NCI-H2227 treated with DMSO at 0.1 percent for 48 hours (cell line): ENCODE measurements around the gene CEP192.
"Not testable (repeated sequence)": the region's sequence is repeated elsewhere in the genome, so short reads cannot be mapped to it uniquely, and the experiment has no call there.

Experiments used
- DNase-seq: peaks from one replicate; lab custom pipeline; 2025; lab: John Stamatoyannopoulos, UW

Gene CEP192

DNA sequence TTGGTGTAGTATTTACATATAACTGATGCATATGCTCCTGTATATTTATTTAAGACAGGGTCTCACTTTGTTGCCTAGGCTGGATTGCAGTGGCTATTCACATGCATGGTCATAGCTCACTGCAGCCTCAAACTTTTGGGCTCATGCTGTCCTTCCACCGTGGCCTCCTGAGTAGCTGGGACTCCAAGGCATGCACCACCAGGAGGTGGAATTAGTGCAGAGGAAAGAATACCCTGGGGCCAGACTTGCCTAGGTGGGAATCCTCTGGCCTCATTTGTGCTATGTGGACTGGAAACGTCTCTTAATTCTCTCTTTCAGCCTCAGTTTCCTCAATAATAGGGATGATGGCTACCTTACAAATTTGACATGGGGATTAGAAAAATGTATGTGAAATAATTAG is 2.3 kb downstream of the CEP192 start:
- no peak for DNase-seq

DNA sequence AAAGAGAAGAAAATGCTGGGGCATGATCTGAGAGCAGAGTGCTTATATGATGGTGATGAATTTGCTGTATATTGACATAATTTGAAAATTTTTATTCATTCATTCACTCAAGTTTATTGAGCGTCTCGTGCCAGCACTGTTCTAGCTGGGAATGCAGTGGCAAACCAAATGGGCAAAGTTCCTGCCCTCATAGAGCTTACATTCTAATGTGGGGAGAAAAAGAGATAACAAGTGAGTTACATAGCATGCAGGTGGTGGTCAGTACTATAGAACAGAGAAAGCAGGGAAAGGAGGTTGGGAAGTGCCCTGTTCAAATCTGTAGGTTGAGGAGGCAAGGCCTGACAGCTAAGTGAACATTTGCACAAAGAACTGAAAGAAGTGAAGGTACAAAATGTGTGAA is 4.3 kb downstream of the CEP192 start:
- DNase-seq: no peak

DNA sequence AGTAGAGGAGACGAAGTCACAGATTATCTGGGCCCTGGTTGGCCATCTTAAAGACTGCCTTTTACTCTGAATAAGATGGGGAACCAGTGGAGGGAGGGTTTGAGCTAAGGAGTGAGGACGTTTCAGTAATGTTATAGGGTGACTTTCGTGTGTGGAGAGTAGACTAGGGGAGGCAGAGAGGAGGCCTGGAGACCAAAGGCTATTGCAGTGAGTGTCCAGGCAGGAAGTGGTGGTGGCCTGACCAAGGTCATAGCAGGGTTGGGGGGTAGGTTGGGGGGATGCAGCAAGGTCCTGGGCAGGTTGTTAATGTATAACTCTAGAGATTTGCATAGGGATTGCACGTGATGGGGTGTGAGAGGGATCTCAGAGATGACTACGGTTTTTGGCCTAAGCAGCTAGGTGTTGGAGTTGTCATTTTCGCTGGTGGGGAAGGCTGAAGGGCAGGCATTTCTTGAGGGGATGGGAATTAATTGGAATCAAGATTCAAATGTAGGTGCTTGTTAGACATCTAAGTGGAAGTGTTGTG is 4.9 kb downstream of the CEP192 start:
- no peak for DNase-seq

DNA sequence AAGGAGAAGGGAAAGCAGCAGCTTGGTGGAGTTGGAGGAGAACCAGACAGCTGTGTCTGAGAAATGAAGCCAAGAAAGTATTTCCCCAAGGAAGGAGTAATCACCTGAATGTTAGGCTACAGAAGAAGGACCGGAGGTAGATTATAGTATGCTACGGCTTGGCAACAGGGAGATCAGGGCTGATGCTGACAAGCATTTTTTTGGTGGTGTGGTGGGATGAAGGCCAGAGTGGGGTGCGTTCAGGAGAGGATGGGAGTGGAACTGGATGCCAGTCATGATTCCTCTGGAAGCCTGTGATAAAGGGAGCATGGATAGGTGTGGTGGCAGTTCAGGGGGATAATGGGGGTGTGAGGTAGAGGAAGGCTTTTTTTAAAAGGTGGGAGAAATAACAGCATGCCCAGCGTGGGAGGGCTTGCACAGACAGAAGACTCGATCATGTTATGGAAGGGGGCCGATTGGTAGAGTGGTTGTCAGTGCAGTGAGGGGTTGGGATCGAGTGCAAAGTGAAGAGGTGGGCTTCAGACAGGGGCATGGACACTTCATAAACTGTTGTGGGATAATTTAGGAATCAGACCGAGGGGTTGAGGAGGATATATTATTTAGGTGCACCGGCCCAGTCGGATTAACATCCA is 5.6 kb downstream of the CEP192 start:
- DNase-seq: no peak

DNA sequence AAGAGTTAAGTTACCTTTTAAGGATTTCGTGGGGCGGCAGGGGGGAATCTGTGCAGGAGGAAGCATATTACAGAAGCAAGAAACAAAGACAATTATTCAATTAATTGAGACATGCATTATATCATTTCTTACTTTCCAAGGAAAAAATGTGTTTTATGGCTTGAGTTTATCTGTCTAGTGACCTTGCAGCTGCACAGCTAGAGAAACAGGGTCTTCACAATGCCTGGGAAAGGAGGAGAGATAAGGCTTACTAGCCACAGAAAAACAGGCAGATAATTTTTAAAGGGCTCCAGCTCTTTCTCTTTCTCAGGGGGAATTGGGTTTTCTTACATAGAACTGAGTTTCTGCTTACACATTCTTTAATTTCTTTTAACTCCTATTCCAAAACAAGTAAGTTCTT is 6.2 kb downstream of the CEP192 start:
- DNase-seq: not testable (repeated sequence)

DNA sequence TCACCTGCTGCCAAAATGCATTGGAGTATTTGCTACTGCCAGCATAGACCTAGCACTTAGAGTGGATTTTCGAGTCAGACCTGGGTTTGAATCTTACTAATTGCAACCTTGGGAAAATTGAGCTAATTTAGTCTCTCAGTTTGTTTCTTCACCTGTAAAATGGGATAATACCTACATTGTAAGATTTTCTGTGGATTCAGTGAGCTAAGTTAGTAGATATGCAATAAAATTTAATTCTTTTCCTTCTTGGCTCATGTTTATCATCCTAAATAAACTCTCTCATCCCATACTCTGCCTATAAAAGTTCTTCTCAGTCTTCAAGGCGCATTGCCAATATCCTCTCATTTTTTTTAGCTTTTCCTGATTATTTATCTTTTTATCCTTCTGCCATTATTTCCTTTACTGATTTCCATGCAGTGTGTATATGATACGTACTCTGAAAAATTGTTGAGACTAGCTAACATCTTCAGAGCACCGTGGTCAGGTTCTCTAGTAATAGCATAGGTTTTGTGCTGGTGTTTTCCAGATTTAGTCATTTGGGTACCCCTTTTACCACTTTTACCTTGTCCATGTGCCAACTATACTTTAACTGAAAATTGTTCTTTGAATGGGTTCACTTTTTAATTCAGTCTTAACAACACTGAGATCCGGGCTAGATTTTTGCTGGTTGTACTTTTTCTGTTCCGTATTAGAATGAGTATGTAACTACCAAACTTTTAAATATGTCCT is 7.3 kb downstream of the CEP192 start:
- no peak for DNase-seq

DNA sequence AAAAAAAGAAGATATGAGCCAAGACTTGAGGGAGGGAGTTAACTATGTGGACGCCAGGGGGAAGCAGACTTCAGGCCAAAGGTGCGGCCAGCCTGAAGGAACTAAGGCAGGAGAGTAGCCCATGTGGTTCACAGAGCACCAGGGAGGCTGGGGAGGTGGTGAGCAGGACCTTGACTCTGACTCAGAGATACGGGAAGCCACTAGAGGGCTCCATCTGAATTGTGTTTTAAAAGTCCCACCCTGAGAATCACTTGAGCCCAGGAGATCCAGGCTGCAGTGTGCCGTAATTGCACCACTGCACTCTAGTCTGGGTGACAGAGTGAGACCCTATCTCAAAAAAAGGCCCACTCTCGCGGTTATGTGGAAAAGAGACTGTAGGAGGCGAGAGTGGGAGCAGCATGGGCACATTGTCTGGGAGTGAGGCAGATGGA is 12.3 kb downstream of the CEP192 start:
- no peak for DNase-seq

DNA sequence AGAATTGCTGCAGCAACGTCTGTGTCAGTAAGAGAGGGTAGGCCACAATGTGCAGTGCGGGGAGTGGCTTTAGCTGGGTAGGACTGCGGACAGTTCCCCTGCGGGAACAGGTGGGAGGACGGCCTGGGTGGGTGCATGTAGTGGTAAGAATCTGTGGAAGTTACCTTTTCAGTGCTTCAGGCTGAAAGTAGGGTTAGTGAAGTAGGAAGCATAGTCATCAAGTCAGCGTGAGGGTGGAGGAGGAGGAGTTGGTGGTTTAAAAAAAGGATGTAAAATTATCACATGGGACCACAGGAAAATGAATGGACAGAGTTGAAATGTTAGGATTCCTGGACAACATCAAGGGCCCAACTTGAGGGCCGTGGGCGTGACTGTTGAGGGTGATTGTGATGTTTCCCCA is 13.2 kb downstream of the CEP192 start:
- no peak for DNase-seq

DNA sequence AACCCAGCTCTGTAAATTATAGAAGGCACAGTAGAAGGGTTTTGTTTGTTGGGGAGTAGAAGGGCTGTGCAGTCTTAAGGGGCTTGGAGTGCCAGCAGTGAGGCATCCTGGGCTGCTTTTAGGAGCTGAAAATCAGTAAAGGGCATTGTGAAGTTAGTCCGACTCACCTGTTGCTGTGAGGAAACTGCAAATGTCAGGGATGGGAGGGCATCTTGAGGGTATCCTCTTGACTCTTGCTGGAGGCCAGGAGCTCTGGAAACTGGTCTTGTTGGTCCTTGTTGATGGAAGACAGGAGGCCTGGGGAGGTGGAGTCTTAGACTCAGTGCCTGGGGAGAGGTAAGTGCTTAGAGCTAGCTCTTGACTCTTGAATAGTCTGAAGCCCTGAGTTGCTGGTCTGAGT is 14.1 kb downstream of the CEP192 start:
- no peak for DNase-seq

DNA sequence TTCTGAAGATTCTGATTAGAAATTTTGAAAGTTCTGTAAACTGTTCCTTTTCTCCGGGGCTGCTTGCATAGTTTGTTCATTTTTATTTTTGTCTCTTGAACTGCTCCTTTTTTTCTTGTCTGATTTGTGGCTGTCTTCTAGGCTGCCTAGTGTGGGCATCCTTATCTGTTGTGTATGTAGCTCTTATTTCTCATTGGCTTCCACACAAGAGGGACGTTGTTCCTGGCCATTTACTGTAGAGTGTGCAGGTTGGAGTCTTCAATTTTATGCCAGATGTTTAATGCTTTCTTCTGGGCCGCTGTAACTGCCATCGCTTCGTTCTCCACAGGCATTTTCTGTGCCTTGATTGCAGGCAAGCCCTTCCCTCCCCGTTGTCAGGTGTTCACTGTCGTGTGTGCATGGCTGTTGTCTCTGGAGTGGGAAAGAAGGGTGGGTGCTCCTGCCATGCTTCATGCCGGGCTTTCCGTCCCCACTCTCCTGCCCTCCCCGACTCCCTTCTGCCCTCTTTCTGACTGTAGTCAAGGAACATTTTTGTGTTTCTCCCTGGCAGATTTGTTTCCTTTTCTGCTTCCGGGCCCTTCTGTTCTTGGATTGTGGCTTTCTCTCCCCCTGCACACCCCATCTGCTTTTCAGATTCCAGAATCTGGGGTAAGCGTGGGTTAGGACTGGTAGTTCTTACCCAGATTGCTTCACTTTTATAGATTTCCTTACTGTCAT is 15.5 kb downstream of the CEP192 start:
- DNase-seq: no peak

DNA sequence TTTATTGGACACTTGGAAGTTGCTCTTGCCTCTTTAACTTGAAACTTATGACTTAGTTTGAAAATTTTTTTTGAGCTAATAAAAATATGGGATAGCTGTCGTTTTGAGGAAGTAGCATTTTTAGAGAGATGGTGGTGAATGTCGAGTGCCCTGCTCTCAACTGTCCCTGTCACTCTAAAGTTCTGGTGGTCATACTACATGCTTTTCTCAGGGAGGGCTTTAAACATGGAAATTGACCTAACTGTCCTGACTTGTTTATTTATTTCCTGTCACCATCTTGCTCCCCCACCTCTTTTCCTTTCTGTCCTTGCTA is 16.0 kb downstream of the CEP192 start:
- DNase-seq: no peak

DNA sequence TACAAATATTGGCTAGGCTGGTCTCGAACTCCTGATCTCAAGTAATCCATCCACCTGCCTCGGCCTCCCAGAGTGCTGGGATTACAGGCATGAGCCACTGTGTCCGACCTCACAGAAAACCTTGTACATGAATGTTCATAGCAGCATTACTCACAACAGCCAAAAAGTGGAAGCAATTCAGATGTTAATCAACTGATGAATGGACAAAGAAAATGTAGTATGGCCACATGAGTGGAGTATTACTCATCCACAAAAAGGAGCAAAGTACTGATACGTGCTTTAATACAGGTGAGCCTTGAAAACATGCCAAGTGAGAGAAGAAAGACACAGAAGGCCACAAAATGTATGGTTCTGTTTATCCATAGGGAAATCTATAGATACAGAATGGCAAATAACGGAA is 20.6 kb downstream of the CEP192 start:
- no peak for DNase-seq

DNA sequence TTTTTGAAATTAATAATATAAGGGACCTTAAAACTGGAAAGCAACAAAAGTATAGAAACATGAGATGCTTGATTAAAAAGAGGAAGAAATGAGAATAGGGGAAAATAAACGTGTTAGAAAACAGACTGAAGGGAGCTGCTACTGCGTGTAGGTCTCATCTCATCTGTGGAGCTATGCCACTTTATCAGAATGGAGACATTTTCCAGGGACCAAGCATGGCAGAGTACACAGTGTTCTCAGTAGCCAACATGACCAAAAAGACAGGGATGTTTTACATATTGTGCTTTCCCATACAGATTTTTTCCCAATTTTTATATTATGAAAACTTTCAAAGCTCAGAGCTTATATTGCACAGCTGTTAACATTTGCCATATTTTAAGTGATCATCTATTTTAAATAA is 23.1 kb downstream of the CEP192 start:
- no peak for DNase-seq

DNA sequence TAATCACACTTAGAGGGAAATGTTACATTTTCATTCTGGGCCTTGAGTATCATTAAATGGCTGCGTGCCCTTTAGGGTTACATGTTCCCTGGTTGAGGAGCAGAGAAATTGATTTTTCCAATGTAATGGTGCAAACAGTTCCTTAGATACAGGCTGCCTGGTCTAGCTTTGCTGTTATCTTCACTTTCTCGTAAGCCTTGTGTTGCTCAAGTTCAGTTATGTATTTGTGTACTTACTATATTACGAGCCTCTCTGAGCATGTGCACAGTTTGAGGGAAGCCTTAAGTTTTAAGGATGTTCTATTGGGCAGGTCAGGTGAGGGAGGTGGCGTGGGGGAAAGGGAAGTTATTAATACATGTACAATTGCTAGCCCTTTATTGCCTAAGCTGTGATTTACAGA is 23.7 kb downstream of the CEP192 start:
- no peak for DNase-seq

DNA sequence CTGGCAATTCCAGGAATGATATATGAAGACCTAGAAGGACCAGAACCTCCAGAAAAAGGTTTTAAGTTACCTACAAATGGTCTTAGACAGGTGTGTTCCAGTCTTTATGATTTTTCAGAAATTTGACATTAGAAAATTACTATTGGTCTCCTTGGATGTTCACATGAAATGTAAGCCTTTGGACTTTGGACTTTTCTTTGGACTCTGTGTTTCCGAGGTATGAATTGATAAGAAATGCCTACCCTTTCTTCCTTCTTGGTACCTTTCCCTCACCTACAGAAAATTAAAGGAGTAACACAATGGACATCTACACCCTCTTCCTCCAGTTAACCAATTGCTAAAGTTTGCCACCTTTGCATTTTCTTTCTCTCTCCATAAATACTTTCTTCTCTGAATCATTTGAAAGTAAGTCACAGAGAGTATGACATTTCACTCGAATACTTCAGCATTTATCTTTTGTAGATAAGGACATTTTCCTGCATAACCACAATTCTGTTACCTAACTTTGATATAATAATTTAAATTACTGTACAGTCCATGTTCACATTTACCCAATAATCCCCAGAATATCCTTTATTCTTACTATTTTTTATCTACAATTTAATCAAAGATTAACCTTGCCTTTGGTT is 26.2 kb downstream of the CEP192 start:
- DNase-seq: no peak

DNA sequence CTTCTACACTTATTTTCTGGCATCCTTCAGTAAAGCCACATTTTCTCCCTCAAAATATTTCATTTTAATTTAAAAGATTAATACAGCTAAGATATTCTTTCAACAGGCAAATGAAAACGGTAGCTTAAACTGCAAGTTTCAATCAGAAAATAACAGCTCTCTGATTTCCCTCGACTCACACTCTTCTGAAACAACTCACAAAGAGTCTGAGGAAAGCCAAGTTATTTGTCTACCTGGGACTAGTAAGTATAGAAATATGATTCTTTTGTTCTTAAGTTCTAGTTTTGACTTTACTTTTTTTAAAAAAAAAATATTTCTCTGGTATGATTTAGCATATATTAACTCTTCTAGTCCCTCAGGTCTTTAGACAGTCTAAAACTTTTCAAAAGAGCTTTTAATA is 27.2 kb downstream of the CEP192 start:
- DNase-seq: no peak

DNA sequence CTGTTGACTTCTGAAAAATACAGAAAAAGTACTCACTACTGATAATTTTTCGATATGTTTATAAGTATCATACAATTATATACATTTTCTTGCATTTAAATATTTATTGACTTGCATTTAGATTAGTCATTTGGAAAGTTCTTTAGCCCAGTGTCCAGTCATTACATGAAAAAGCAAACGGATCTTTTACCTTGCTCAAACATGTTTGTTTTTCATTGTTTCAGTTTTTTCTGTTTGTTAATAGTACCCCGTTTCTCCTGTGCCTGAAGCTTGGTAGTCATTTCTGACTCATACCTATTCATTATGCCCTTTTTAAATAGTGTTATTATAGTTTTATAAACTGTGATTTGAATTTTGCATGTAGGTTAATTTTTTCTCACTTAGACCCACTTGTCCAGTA is 28.1 kb downstream of the CEP192 start:
- DNase-seq: no peak

DNA sequence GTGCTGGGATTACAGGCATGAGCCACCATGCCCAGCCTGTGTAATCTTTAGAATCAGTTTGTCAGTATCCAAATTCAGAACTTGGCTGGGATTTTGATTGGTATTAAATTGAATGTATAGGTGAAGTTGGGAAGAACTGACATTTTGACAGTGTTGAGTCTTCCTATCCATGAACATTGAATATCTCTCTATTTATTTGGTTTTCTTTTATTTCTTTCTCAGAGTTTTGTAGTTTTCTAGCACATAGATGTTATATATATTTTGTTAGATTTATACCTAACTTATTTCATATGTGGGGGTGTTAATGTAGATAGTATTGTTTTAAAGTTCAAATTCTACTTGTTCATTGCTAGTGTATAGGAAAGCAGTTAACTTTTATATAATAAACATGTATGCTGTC is 31.5 kb downstream of the CEP192 start:
- DNase-seq: no peak

DNA sequence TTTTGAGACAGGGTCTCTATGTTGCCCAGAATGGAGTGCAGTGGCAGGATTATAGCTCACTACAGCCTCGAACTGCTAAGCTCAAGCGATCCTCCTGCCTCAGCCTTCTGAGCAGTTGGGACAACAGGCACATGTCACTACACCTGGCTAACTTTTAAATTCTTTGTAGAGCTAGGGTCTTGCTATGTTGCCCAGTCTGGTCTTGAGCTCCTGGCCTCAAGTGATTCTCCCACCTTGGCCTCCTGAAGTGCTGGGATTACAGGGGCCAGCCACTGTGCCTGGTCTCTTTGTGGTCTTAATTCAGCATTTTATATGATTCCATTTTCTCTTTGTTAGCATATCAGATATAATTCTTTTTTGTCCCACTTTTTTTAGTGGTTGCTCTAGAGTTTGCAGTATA is 34.1 kb downstream of the CEP192 start:
- DNase-seq: no peak

DNA sequence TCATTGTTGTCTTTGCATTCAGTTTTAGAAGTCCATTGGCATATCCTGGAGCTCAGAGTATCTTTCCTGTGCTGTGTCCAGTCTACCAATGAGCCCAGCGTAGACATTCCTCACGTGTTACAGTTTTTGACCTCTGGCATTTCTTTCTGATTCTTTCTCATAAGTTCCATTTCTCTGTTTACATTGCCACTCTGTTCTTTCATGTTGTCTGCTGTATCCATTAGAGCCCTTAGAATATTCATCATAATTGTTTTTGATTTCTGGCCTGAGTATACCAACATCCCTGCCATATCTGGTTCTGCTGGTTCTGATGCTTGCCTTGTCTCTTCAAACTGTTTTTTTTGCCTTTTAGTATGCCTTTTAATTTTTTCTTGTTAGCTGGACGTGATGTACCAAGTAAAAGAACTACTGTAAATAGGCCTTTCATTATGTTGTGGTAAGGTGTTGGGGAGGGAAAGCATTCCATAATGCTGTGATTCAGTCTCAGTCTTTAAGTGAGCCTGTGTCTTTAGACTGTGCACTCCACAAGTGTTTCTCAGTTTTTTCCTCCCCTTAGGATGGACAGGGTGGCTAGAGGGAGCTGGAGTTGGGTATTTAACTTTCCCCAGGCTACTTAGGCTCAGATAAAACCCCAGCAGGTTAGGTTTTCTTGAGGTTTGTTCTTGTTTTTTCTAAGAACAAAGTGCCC is 35.6 kb downstream of the CEP192 start:
- DNase-seq: no peak

DNA sequence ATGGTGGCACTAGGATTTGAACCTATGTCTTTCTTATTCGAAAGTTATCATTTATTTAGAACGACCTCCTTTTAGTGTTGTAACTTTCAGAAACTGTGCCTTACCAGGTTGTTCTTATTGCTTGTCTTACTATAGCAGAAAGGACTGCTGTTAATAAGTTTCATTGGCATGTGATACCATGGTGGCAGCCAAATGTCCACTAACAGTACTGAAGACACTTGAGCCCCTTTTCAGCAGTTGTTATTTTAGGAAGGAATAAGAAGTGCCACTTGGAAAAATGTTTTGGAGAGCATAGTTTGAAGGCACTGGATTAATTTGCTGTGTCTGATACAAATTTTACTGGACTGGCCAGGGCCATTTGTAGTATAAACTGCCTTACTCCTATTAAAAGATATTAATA is 37.7 kb downstream of the CEP192 start:
- no peak for DNase-seq

DNA sequence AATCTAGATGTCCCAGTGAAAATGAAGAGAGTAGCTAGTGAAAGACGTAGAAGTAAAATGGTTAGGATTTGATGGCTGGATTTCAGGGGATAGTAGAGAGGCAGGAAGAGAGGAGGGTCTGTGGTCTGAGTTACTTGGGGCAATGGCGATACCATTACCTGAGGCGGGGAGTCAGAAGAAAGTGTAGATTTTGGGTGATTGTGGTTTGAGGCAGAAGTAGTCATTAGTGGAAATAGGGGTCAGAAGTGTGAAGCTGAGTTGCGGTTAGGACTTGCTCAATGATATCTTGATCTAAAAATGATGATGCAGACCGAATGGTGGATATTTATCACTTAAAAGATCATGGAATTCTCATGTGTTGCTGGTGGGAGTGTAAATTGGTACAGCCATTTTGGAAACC is 41.0 kb downstream of the CEP192 start:
- no peak for DNase-seq
